ENCODE data around the gene ERAS. TPM values are rescaled to one million over a fixed set of nuclear protein-coding genes. Genes with fewer than 3 reads are reported as not detected.

Gene ERAS, protein sequence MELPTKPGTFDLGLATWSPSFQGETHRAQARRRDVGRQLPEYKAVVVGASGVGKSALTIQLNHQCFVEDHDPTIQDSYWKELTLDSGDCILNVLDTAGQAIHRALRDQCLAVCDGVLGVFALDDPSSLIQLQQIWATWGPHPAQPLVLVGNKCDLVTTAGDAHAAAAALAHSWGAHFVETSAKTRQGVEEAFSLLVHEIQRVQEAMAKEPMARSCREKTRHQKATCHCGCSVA
- not detected in 2 replicates for total RNA-seq

GRCh38 chrX:48826135-48826875, at the start of gene ERAS:
ERAS (plus strand) TSS chrX:48826513; CDS start chrX:48829124, 2,611 bp downstream.

GRCh38 chrX:48786341-48786800, 39.9 kb upstream of the ERAS start, which contains the start of gene GATA1:
GATA1 (plus strand) TSS chrX:48786590; CDS start chrX:48791110, 4,520 bp downstream.

DNA sequence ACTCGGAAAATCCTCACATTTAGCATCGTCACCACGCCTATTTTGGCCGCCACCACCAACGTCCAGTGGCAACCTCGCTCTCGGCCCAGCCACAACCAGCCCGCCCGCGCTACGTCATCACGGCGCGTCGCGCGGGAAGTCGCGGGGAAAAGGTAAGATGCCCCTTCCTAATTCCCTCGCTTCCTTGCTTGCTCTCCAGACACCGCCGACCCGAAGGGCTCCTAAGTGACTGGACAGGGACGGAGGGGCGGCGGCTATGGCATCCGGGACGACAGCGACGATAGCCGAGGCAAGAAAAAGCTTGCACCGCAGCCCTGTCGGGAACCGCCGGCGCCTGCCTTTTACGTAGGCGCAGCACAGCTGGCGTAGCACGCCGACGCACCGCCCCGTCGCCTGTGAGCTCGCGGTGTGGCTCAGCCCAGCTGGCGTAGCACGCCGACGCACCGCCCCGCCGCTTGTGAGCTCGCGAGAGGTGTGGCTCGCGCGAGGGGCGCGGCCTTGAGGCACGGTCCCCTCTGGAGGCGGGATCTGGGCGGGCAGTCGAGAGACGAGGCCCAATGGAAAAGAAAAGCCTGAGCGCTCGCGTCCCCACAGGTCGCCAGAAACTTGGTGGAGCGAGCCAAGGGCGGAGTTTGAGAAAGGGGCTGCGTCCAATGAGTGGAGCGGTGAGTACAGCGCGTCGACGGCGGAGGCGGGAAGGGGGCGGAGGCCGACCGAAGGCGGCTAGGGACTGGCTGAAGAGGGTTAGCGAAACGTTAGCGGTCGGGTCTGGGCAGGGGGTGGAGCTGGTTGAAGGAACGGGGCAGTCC, 24.8 kb upstream of the ERAS start, which contains the start of gene HDAC6:
TSS of gene HDAC6 (plus strand) at position 788 of the 809 bp plus-strand sequence. CDS start 626 bp downstream, outside the sequence.

DNA sequence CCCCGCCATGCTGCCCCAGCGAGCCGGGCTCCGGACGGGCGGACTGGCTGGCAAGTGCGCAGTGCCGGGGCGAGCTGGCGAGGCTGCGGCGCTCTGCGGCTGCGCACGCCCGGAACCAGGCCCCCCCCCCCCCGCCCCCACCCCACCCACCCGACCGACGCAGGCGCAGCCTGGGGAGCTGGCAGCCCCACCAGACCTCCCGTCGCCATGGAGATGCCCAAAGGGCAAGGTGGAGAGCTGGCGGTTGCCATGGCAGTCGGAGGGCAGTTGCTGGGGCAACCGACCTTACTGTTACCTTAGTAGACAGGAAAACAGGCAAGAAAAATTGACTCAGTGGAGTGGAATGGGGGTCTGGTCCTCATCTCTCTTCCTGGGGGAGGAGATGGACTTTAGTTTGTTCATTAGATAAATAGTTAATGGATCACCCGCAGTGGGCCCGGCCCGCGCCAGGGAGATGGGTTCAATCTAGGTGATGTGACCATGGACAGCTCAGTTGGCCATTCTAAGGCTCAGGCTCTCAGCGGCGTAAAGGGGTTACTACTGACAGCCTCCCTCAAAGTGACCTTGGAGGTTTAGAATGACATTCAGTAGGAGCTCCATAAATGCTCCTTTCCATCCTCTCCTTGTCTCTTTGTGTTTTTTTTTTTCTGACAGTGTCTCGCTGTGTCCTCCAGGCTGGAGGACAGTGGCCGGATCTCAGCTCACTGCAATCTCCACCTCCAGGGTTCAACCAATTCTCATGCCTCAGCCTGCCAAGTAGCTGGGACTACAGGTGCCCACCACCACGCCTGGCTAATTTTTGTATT, 9.4 kb downstream of the ERAS start, which contains the start of gene PCSK1N:
TSS of gene PCSK1N (minus strand) at position 87 of the 806 bp plus-strand sequence. CDS start at position 9, 78 bp downstream.

Other genes with a start within 250 kb of the ERAS start
- 127 and 187 TPM in 2 replicates for gene WDR13, start 229.0 kb upstream of the ERAS start, total RNA-seq
- gene WAS, start 142.7 kb upstream of the ERAS start, total RNA-seq = not detected in 2 replicates
- 0.64 and 1.9 TPM in 2 replicates for gene SUV39H1, start 129.8 kb upstream of the ERAS start, total RNA-seq
- not detected in 2 replicates for gene GLOD5, start 64.8 kb upstream of the ERAS start, total RNA-seq
- gene GATA1, start 39.9 kb upstream of the ERAS start, total RNA-seq = not detected in 2 replicates
- 31.3 and 36.9 TPM in 2 replicates for gene HDAC6, start 24.4 kb upstream of the ERAS start, total RNA-seq
- 0.21 and 2.9 TPM in 2 replicates for gene PCSK1N, start 9.1 kb downstream of the ERAS start, total RNA-seq
- gene TIMM17B, start 71.3 kb downstream of the ERAS start, total RNA-seq = 52.1 and 53.1 TPM in 2 replicates
- 39.9 and 47.7 TPM in 2 replicates for gene PQBP1, start 71.4 kb downstream of the ERAS start, total RNA-seq
- gene SLC35A2, start 85.1 kb downstream of the ERAS start, total RNA-seq = 16.8 and 28.0 TPM in 2 replicates
- gene PIM2, start 92.5 kb downstream of the ERAS start, total RNA-seq = 11.3 and 12.0 TPM in 2 replicates
- 21.9 and 22.6 TPM in 2 replicates for gene OTUD5, start 131.1 kb downstream of the ERAS start, total RNA-seq
- 0.43 and 0.48 TPM in 2 replicates for gene KCND1, start 145.3 kb downstream of the ERAS start, total RNA-seq
- 12.4 and 23.4 TPM in 2 replicates for gene GRIPAP1, start 175.8 kb downstream of the ERAS start, total RNA-seq
- gene TFE3, start 216.8 kb downstream of the ERAS start, total RNA-seq = 11.1 and 28.4 TPM in 2 replicates
- 1.2 and 1.3 TPM in 2 replicates for gene CCDC120, start 232.5 kb downstream of the ERAS start, total RNA-seq
- 4.6 and 4.9 TPM in 2 replicates for gene PRAF2, start 247.5 kb downstream of the ERAS start, total RNA-seq

Data from tracheal epithelial cell (primary cell).